Keratinocyte (primary cell): Measurements from ENCODE around the gene SPRR2A. TPM values are rescaled to one million over a fixed set of nuclear protein-coding genes. Genes with fewer than 3 reads are reported as not detected.

Experiments used
- DNase-seq: peaks from one replicate; pipeline ENCODE4 v3.0.0-alpha.2; 2011; ENCODE audit warnings: low read depth, missing footprints, low spot score
- FAIRE-seq: peaks from 2 replicates; lab custom pipeline; 2011; peaks lifted over from hg19 to GRCh38; lab: Jason Lieb, UNC
- H2AFZ ChIP-seq: 2 replicates; pipeline ENCODE4 v1.6.0; 2012; ENCODE audit warnings: low read length, control low read depth, inconsistent platforms; ENCODE audit not compliant: control insufficient read depth
- H3K27ac ChIP-seq: 2 replicates; pipeline ENCODE4 v1.5.1; 2011; ENCODE audit warnings: low read length; ENCODE audit not compliant: control insufficient read depth, insufficient read depth
- H3K27me3 ChIP-seq: 3 replicates; pipeline ENCODE4 v1.6.0; 2011; ENCODE audit warnings: low read length; ENCODE audit not compliant: control insufficient read depth, insufficient read depth; ENCODE audit errors: extremely low read depth
- H3K36me3 ChIP-seq, 2 experiments: 2 replicates in 1 of 2; 3 replicates in 1 of 2; pipeline ENCODE4 v1.5.1; 2011; ENCODE audit warnings: low read length in 2 of 2, mild to moderate bottlenecking in 1 of 2; ENCODE audit not compliant: control insufficient read depth in 2 of 2, insufficient read depth in 2 of 2; ENCODE audit errors: extremely low read depth in 1 of 2
- H3K4me1 ChIP-seq: 3 replicates; pipeline ENCODE4 v1.5.1; 2011; ENCODE audit warnings: low read length; ENCODE audit not compliant: control insufficient read depth, insufficient read depth; ENCODE audit errors: extremely low read depth
- H3K4me2 ChIP-seq: 3 replicates; pipeline ENCODE4 v1.6.0; 2011; ENCODE audit warnings: low read depth, low read length; ENCODE audit not compliant: control insufficient read depth, insufficient read depth; ENCODE audit errors: extremely low read depth
- H3K4me3 ChIP-seq, 3 experiments: fragments of 200-600 bp in 1 of 3; sonication (generic) in 1 of 3; 2 replicates in 2 of 3; 3 replicates in 1 of 3; pipeline ENCODE4 v1.5.1; 2011 to 2016; ENCODE audit warnings: low read length in 3 of 3, mild to moderate bottlenecking in 3 of 3, control low read depth in 2 of 3, inconsistent platforms in 1 of 3, low read depth in 1 of 3, mixed read lengths in 1 of 3, mixed run types in 1 of 3, moderate library complexity in 1 of 3; ENCODE audit not compliant: control insufficient read depth in 2 of 3, insufficient read depth in 2 of 3; ENCODE audit errors: extremely low read depth in 1 of 3
- H3K79me2 ChIP-seq: 2 replicates; pipeline ENCODE4 v1.6.0; 2012; ENCODE audit warnings: low read length; ENCODE audit not compliant: control insufficient read depth, insufficient read depth
- H3K9ac ChIP-seq: 3 replicates; pipeline ENCODE4 v1.6.0; 2011; ENCODE audit warnings: low read length; ENCODE audit not compliant: control insufficient read depth, insufficient read depth; ENCODE audit errors: extremely low read depth
- H3K9me1 ChIP-seq: 3 replicates; pipeline ENCODE4 v1.6.0; 2011; ENCODE audit warnings: low read length; ENCODE audit not compliant: control insufficient read depth, insufficient read depth; ENCODE audit errors: extremely low read depth
- H3K9me3 ChIP-seq: 2 replicates; pipeline ENCODE4 v1.5.1; 2012; ENCODE audit warnings: low read depth, low read length; ENCODE audit not compliant: control insufficient read depth
- H4K20me1 ChIP-seq: 3 replicates; pipeline ENCODE4 v1.6.0; 2011; ENCODE audit warnings: low read length; ENCODE audit not compliant: control insufficient read depth, insufficient read depth; ENCODE audit errors: extremely low read depth
- EZH2 ChIP-seq: IDR thresholded peaks from one replicate; pipeline ENCODE4 v1.6.1; 2012; ENCODE audit warnings: inconsistent platforms, mild to moderate bottlenecking, low read length, moderate library complexity
- dilution Hi-C: fragments of 300-500 bp; cut with MboI; formaldehyde crosslinking; loops from one replicate; pipeline ENCODE4 v1.7.0; 2020; ENCODE audit warnings: low sequenced_read_pairs; ENCODE audit not compliant: extremely low pct_ligation_motif_present
- polyA plus RNA-seq, 5 experiments: library from polyadenylated mRNA; depleted of rRNA in 3 of 5; stranded (reverse) in 3 of 5; stranded (forward) in 1 of 5; unstranded in 1 of 5; fragments of >200 nt; gene quantifications; 1 replicate in 1 of 5; 2 replicates in 3 of 5; 3 replicates in 1 of 5; pipeline versions ENCODE4 v1.2.1 to v1.2.3, GENCODE V29; 2011 to 2012; ENCODE audit warnings: missing spikeins in 2 of 5, low read depth in 1 of 5, low replicate concordance in 1 of 5
- TF ChIP-seq, protein P1 (sequence below), 3 experiments: IDR thresholded peaks in 1 of 3; conservative IDR thresholded peaks in 1 of 3; optimal IDR thresholded peaks in 1 of 3; 2 replicates in 2 of 3; 3 replicates in 1 of 3; pipeline versions ENCODE3 to v1.5.1; 2011; ENCODE audit warnings: low read length in 3 of 3, mild to moderate bottlenecking in 3 of 3, moderate library complexity in 2 of 3, control low read depth in 1 of 3, inconsistent platforms in 1 of 3; ENCODE audit not compliant: insufficient read depth in 2 of 3; ENCODE audit errors: extremely low read depth in 1 of 3

The SPRR2A gene
- polyA plus RNA-seq, 1 donor (not counting 4 experiments of a cell fraction or from before 2014, with no cell fraction given): 5.5 TPM

- peaks cover 43% of the 10 kb centered on the region for H3K4me1 ChIP-seq
- DNase-seq: no peak
- H3K4me3 ChIP-seq: no peak overlapping the region
- TF ChIP-seq, protein P1, sequence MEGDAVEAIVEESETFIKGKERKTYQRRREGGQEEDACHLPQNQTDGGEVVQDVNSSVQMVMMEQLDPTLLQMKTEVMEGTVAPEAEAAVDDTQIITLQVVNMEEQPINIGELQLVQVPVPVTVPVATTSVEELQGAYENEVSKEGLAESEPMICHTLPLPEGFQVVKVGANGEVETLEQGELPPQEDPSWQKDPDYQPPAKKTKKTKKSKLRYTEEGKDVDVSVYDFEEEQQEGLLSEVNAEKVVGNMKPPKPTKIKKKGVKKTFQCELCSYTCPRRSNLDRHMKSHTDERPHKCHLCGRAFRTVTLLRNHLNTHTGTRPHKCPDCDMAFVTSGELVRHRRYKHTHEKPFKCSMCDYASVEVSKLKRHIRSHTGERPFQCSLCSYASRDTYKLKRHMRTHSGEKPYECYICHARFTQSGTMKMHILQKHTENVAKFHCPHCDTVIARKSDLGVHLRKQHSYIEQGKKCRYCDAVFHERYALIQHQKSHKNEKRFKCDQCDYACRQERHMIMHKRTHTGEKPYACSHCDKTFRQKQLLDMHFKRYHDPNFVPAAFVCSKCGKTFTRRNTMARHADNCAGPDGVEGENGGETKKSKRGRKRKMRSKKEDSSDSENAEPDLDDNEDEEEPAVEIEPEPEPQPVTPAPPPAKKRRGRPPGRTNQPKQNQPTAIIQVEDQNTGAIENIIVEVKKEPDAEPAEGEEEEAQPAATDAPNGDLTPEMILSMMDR (optimal IDR thresholded peaks at IDR 0.05 in 1 of 3, IDR thresholded peaks at IDR 0.05 in 1 of 3, conservative IDR thresholded peaks at IDR 0.05 in 1 of 3; ENCODE audit: extremely low read depth in 1 of 3, insufficient read depth in 2 of 3, low read length in 3 of 3): no peak
- TF ChIP-seq EZH2: no peak
- no peaks in the 10 kb centered on the region for H3K79me2 ChIP-seq
- H4K20me1 ChIP-seq: no peaks in the 10 kb centered on the region
- no peaks in the 10 kb centered on the region for H3K9me3 ChIP-seq
- no peak overlapping the region for H3K4me2 ChIP-seq
- H3K27ac ChIP-seq: peak overlapping the region; percentile 41
- peak overlapping the region; percentile 70 for H2AFZ ChIP-seq
- H3K36me3 ChIP-seq: no peaks in the 10 kb centered on the region
- FAIRE-seq: peak; percentile 51
- H3K9ac ChIP-seq: no peak overlapping the region
- no peaks in the 10 kb centered on the region for H3K27me3 ChIP-seq
- dilution Hi-C loops: no loop called here
- no peaks in the 10 kb centered on the region for H3K9me1 ChIP-seq
These were observed 22.1 kb downstream of the SPRR2A start for GRCh38 chr1:153035211-153035610.

- no peaks in the 10 kb centered on the region for H3K27me3 ChIP-seq
- no peaks in the 10 kb centered on the region for H3K9me3 ChIP-seq
- H3K79me2 ChIP-seq: no peaks in the 10 kb centered on the region
- peak overlapping the region in 2 of 3 experiments; percentile 22 to 58 for H3K4me3 ChIP-seq
- no peaks in the 10 kb centered on the region for H4K20me1 ChIP-seq
- peak overlapping the region; percentile 86 for H3K4me2 ChIP-seq
- dilution Hi-C loops: no loop called here
- H3K9ac ChIP-seq: peak overlapping the region; percentile 63
- peaks cover 43% of the 10 kb centered on the region for H3K4me1 ChIP-seq
- FAIRE-seq (peak; percentile 99), DNase-seq (peak; percentile 91)
- no peak for TF ChIP-seq EZH2
- TF ChIP-seq, protein P1 (optimal IDR thresholded peaks at IDR 0.05 in 1 of 3, IDR thresholded peaks at IDR 0.05 in 1 of 3, conservative IDR thresholded peaks at IDR 0.05 in 1 of 3; ENCODE audit: extremely low read depth in 1 of 3, insufficient read depth in 2 of 3, low read length in 3 of 3): peak; percentile 57 to 89 (median 81)
- H3K27ac ChIP-seq: peak overlapping the region; percentile 91
- H2AFZ ChIP-seq: peak overlapping the region; percentile 46
- H3K9me1 ChIP-seq: no peaks in the 10 kb centered on the region
- no peaks in the 10 kb centered on the region for H3K36me3 ChIP-seq
These were observed 24.5 kb downstream of the SPRR2A start for GRCh38 chr1:153032677-153033308.
